Measurements from ENCODE around the gene RIPOR3.
"Not testable (repeated sequence)": the region's sequence is repeated elsewhere in the genome, so short reads cannot be mapped to it uniquely, and the experiment has no call there.

Gene RIPOR3

GRCh38 chr20:50585214-50585613 is 106.1 kb downstream of the RIPOR3 start:
- no peak for DNase-seq

GRCh38 chr20:50584687-50585086 is 106.7 kb downstream of the RIPOR3 start:
- no peak for DNase-seq

- DNase-seq = no peak
Observed at GRCh38 chr20:50583442-50584150, 107.7 kb downstream of the RIPOR3 start.

DNA sequence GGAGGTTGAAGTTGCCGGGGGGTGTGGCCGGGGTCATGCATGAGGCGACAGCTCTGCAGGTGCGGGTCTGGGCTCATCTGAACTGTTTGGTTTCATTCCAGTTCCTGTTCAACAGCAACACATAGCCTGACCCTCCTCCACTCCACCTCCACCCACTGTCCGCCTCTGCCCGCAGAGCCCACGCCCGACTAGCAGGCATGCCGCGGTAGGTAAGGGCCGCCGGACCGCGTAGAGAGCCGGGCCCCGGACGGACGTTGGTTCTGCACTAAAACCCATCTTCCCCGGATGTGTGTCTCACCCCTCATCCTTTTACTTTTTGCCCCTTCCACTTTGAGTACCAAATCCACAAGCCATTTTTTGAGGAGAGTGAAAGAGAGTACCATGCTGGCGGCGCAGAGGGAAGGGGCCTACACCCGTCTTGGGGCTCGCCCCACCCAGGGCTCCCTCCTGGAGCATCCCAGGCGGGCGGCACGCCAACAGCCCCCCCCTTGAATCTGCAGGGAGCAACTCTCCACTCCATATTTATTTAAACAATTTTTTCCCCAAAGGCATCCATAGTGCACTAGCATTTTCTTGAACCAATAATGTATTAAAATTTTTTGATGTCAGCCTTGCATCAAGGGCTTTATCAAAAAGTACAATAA is 108.6 kb downstream of the RIPOR3 start:
- DNase-seq = no peak

DNA sequence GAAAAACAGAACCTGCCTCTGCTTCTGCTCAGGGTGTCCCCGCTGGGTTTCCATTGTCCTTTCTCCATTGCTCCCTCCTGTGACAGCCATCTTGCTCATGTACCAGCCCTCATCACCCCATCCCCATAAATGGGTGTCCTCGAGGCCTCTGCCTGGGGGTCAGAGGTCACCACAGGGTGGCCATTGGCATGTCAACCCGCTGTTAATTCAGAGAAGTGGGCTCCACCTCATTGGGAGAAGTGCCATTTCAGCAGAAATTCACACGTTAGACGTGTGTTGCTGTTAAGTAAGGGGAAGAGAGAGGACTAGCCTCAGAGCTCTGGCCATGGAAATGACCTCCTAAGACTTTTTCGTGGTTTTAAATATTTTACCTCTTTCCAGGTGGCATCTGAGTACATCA is 109.2 kb downstream of the RIPOR3 start:
- no peak for DNase-seq

- DNase-seq = no peak
Observed at GRCh38 chr20:50580842-50581544, 110.3 kb downstream of the RIPOR3 start.

DNA sequence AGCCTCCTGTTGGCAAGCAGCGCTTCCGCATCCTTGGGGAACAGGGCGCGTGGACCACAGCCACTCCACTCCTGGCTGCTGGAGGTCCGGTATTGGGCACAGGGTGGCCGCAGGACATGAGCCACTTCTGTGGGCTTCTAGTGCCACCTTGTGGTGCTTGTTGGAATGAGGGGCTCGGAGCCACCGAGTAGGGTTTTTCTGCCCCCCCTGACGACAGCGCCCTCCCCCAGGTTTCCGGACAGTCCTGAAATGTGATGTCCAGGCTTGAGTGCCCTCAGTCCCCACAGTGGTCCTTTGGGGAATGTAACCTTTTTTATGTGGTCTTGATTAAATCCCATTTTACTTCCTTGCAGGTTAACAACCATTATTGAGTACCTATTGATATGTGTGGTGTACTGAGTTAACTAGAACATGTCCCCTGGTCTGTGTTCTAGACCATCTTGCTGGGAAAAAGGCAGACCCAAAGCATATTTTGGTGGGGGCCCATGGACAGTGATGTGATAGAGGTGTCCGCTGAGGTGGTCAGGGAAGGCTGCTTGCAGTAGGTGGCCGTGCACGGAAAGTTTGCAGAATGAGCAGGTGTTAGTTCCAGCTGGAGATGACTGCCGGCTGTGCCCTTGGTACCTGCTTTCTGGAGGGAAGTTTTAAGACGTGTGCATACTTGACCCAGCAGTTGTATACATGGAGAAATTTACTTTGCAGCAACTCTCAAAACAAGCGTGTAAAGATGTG is 111.2 kb downstream of the RIPOR3 start:
- peak; percentile 63 for DNase-seq

- no peak for DNase-seq
Observed at GRCh38 chr20:50579511-50579910, 111.8 kb downstream of the RIPOR3 start.

- DNase-seq = no peak
Observed at GRCh38 chr20:50578778-50579165, 112.6 kb downstream of the RIPOR3 start.

GRCh38 chr20:50578061-50578777 is 113.1 kb downstream of the RIPOR3 start:
- no peak for DNase-seq

- no peak for DNase-seq
Observed at GRCh38 chr20:50577175-50578018, 113.9 kb downstream of the RIPOR3 start.

DNA sequence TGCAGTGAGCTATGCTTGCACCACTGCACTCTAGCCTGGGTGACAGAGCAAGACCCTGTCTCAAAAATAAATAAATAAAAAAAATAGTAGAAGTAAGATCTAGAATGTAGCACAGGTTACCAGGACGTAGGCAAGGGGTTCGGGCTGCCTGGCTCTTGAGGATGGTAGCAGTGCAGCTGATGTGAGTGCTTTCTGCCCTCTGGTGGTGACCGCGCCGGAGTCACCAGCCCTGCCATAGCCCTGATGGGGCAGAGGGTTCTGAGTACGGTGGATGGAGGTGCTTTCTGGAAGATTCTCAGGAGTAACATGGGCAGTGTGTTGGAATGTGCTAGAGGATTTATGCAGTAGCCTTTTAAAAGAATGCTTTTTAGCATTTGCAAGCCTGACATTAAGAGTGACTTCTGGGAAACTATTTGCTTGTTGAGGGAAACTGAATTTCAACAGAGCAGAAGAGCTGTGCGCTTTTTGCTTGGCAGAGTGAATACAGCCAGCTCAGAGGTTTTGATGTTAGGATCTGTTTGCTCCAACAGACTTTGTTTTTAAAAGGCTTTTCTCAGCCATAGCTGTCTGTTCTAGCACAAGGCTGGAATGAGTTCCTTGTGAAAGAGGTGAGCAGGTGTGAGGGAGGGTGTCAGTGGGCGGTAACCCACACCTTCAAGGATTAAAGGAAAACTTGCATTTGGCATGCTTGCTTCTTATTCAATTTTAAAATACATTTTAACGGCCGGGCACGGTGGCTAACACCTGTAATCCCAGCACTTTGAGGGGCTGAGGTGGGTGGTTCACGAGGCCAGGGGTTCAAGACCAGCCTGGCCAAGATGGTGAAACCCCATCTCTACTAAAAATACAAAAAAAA is 115.2 kb downstream of the RIPOR3 start:
- peak; percentile 79 for DNase-seq

- no peak for DNase-seq
Observed at GRCh38 chr20:50574586-50574985, 116.8 kb downstream of the RIPOR3 start.

DNA sequence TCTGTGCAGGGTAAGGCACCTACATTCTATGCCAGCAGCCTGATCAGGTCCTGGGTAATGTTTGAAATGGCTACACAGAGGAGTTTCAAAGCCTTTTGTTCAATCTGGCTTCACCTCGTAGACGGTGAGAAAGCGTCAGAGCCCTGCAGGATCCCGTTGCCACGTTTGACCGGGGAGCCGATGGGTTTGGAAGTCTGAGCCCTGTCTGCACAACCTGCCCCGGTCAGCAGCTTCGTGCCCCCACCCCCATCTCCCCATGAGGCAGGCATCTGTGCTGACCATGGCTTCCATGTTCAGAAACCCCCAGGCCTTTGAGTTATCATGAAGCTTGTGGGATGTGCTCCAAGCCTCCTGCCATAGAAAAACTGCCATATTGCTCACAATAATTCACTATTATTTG is 117.2 kb downstream of the RIPOR3 start:
- DNase-seq = no peak

GRCh38 chr20:50572938-50573777 is 118.2 kb downstream of the RIPOR3 start:
- DNase-seq = no peak

DNA sequence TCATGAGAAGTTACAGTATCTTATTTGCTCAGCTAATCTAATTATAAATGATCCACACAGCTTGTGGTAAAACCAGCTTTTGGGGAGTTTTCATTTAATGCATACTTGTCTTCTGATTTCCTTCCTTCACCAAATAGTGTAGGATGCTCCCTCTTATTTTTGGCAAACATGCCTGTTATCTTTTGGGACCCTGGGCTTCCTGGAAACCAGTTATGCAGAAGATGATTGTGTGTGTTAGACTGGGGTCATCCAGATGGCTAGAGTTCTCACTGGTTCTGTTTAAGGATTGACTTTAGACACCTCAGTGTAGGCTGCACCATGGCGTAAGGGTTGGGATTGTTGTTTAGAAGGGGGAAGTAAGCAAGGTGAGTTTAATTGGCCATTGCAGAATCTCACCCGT is 119.9 kb downstream of the RIPOR3 start:
- no peak for DNase-seq

- peak; percentile 59 for DNase-seq
Observed at GRCh38 chr20:50569864-50570836, 121.2 kb downstream of the RIPOR3 start.

GRCh38 chr20:50569487-50569863 is 121.9 kb downstream of the RIPOR3 start:
- DNase-seq = not testable (repeated sequence)

DNA sequence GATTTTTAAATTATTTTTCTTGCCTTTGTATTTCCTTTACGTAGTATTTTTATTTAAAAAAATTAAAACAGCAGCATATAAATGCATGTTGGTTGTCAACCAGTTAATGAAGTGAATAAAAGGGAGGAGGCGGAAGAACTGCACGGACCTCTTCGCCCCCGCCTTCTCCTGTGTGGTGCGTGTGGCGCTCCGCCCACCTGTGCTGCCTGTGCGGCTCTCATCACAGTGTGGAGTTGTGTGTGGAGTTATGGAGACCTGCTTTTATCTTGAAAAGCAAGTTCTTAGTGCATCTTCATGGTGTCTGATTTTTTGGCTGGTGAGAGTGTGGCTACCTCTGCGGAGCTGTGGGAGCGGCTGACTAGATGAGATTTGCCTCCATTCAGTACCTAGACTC is 122.8 kb downstream of the RIPOR3 start:
- no peak for DNase-seq

Measured in activated CD4-positive, alpha-beta T cell treated with anti-CD3 and anti-CD28 coated beads for 48 hours (primary cell).